ENCODE data around the gene MUL1.

- no peak for TF ChIP-seq POLR2A (IDR thresholded peaks at IDR 0.05)
- TF ChIP-seq, protein P1, sequence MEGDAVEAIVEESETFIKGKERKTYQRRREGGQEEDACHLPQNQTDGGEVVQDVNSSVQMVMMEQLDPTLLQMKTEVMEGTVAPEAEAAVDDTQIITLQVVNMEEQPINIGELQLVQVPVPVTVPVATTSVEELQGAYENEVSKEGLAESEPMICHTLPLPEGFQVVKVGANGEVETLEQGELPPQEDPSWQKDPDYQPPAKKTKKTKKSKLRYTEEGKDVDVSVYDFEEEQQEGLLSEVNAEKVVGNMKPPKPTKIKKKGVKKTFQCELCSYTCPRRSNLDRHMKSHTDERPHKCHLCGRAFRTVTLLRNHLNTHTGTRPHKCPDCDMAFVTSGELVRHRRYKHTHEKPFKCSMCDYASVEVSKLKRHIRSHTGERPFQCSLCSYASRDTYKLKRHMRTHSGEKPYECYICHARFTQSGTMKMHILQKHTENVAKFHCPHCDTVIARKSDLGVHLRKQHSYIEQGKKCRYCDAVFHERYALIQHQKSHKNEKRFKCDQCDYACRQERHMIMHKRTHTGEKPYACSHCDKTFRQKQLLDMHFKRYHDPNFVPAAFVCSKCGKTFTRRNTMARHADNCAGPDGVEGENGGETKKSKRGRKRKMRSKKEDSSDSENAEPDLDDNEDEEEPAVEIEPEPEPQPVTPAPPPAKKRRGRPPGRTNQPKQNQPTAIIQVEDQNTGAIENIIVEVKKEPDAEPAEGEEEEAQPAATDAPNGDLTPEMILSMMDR (IDR thresholded peaks at IDR 0.05 in 8 of 11, conservative IDR thresholded peaks at IDR 0.05 in 3 of 11): no peak
Observed at GRCh38 chr1:20480951-20481617, 26.9 kb downstream of the MUL1 start.
